GM10266 (cell line): ENCODE results near the gene PTPRK.

ENCODE experiments used
- DNase-seq: peaks from one replicate; pipeline ENCODE4 v3.0.0; 2012; ENCODE audit errors: extremely low spot score
- TF ChIP-seq, protein P1 (sequence below): IDR thresholded peaks from 2 replicates; pipeline ENCODE4 v1.5.1; 2012; ENCODE audit warnings: mild to moderate bottlenecking, low read depth; ENCODE audit not compliant: control insufficient read depth, insufficient read depth; ENCODE audit errors: missing control alignments

The PTPRK gene

DNA sequence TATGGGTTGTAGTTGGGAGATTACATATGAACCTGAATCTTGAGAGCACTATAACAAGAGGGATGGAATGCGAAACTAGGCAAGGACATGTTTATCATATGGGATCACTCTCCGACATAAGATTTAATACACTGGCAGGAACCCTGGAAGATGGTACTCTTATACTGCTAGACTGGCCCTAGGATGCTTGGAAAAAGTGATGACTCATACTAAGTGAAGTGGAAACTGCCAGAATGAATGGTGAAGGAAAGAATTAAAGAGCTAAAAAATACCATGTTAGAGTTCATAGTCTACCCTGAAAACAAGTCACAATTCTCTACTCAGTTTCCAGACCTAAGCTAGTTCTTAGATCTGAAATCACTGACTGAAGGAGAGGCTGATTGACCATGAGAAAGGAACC lies 574.0 kb downstream of the PTPRK start:
- DNase-seq, result no peak
- TF ChIP-seq, protein P1, sequence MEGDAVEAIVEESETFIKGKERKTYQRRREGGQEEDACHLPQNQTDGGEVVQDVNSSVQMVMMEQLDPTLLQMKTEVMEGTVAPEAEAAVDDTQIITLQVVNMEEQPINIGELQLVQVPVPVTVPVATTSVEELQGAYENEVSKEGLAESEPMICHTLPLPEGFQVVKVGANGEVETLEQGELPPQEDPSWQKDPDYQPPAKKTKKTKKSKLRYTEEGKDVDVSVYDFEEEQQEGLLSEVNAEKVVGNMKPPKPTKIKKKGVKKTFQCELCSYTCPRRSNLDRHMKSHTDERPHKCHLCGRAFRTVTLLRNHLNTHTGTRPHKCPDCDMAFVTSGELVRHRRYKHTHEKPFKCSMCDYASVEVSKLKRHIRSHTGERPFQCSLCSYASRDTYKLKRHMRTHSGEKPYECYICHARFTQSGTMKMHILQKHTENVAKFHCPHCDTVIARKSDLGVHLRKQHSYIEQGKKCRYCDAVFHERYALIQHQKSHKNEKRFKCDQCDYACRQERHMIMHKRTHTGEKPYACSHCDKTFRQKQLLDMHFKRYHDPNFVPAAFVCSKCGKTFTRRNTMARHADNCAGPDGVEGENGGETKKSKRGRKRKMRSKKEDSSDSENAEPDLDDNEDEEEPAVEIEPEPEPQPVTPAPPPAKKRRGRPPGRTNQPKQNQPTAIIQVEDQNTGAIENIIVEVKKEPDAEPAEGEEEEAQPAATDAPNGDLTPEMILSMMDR, result no peak

GRCh38 chr6:127945434-127946097 lies 574.8 kb downstream of the PTPRK start:
- TF ChIP-seq, protein P1, result no peak
- DNase-seq, result no peak

GRCh38 chr6:127941228-127941627 lies 579.2 kb downstream of the PTPRK start:
- DNase-seq, result no peak

DNA sequence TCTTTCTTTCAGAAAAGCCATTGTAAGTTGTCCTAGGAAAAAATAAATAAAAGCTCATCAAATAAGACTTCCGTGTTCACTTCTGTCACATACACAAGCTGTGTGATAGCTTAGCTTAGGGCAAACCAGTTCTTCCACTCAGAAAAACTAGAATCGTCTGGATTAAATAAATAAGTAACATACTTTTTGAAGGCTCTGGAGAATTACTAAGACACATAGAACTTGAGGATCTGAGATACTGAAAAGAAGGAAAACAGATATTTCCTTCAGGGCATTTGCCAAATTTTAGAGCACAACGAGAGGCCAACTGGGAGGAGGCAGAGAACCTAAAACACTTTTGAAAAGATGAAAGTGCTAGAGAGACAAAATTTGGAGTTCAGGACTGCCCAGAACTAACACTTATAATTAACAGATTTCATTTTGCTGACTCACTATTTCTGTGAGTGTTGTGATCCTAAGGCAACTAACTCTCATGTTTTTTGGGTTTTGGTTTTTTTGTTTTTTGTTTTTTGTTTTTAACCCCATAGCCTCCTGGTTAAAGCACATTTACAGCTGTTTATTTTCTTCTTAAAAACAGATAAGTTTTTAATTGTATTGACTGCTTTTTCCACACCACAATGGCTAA lies 580.8 kb downstream of the PTPRK start:
- DNase-seq, result no peak
- TF ChIP-seq, protein P1, result no peak

More at GRCh38 chr6:127941228-127941627, 579.2 kb downstream of the PTPRK start:
- TF ChIP-seq, protein P1, result no peak

DNA sequence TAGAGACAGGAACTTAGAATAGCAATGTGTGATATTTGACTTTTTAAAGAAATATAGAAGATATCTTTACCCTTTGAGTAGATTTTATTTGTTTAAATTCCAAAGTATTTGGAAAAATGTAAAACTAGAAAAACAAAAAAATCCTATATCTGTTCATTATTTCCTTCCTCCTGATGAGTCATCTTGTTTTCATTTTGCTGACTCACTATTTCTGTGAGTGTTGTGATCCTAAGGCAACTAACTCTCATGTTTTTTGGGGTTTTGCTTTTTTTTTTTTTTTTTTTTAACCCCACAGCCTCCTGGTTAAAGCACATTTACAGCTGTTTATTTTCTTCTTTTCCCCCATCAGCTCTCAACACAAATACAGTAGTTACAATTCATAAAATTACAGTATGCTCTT lies 581.7 kb downstream of the PTPRK start:
- no peak for DNase-seq
- TF ChIP-seq, protein P1, result no peak

GRCh38 chr6:127937747-127938146 lies 582.7 kb downstream of the PTPRK start:
- TF ChIP-seq, protein P1, result no peak
- no peak for DNase-seq

GRCh38 chr6:127937102-127937501 lies 583.3 kb downstream of the PTPRK start:
- TF ChIP-seq, protein P1, result no peak
- DNase-seq, result no peak
